GM21825 (cell line): Measurements from ENCODE around the gene DNASE1L2.

Experiments
- ATAC-seq: cut with Tn5 transposase; IDR thresholded peaks from one replicate; pipeline ENCODE4 v1.9.1; 2021; ENCODE audit warnings: mild to moderate bottlenecking, moderate library complexity; ENCODE audit not compliant: unreplicated experiment

DNASE1L2 gene

DNA sequence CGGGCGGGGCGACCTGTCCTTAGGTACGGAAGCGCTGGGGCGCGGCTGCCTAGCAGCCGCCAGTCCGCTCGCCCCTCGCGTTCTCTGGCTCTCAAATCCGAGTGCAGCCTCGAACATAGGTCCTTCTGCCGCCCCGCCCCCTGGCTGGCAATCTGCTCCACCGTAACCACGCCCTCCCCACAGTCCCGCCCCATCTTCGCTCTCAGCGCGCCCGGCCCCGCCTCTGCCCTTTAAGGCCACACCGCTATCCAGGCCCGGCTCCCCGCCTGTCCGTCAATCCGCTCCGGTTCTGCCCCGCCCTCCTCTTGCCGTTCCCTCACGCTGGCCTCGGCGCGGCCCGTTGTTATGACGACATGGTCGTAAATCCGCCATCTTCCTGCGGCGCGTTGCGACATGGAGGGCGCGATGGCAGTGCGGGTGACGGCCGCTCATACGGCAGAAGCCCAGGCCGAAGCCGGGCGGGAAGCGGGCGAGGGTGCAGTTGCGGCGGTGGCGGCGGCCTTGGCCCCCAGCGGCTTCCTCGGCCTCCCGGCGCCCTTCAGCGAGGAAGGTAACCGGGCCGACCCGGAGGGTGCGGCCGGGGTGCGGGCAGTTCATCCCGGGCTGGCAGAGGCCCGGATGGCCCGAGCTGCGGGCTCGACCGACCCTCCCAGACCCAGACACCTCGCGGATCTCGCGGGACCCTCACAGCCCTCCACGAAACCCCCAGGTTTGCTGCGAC lies 12.9 kb upstream of the DNASE1L2 start, which contains the start of gene E4F1:
TSS of gene E4F1 (plus strand) at position 371 of the 721 bp plus-strand sequence. CDS start at position 394, 23 bp downstream.
- ATAC-seq: peak; percentile 92

DNA sequence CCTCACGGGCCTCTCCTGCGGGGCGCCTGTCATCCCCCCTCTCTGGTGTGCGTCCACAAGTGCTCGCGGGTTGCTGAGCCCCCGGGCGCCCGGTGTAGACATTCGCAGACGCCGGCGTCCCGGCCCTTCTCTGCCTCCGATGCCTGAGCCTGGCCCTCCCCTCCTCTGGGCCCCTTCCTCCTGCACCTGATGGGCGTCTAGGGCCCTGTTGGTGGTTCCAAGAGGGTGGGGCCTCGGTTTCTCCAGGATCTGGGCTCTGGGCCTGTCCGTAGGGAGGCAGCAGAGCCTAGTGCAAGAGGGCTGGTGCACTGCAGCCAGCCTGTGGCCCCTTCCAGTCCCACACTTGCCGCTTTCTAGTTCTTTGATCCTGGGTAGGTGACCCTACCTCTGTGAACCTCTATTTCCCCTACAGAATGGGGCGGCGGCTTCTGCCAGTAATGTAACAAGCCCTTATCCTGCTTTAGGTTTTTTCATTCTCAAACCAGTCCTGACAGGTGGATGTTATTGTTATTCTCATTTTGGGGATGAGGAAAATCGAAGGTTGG lies 12.2 kb upstream of the DNASE1L2 start:
- ATAC-seq: peak; percentile 14

GRCh38 chr16:2226245-2226793 lies 9.9 kb upstream of the DNASE1L2 start:
- ATAC-seq: no peak

DNA sequence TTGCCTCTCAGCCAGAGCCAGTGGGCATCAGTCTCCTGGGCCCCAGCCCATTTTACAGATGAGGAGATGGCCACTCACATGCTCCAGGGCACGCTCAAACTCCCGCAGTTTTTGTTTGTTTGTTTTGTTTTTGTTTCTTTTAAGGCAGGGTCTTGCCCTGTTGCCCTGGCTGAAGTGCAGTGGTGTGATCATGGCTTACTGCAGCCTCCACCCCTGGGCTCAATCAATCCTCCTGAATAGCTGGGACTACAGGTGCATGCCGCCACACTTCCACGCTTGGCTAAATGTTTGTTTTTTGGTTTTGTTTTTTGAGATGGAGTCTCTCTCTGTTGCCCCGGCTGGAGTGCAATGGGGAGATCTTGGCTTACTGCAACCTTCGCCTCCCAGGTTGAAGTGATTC lies 9.3 kb upstream of the DNASE1L2 start:
- no peak for ATAC-seq

DNA sequence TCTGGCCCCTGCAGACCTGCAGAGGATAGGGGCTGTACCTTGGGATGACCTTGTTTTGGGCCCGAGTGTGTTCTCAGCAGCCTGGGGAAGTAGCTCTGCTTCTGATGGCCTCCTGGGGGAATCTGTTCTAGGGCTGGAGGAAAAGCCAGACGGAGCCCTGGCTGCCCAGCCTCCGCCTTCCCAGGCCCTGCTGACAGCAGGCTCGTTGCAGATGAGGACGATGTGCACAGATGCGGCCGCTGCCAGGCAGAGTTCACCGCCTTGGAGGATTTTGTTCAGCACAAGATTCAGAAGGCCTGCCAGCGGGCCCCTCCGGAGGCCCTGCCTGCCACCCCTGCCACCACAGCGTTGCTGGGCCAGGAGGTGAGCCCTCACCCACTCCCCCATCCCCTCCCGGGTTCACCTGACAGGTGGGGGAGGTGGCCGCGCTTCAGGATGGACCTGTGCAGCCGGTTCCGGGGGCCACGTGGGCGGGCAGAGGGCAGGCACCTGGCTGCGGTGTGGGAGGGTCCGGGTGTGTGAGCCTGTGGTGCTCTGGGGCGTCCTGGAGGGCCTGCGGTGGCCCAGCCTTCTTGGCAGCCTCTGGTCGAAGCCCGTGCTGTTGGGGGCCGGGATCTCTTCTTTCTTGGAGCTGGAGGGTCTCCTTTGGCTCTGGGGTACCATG lies 8.0 kb upstream of the DNASE1L2 start:
- no peak for ATAC-seq

DNA sequence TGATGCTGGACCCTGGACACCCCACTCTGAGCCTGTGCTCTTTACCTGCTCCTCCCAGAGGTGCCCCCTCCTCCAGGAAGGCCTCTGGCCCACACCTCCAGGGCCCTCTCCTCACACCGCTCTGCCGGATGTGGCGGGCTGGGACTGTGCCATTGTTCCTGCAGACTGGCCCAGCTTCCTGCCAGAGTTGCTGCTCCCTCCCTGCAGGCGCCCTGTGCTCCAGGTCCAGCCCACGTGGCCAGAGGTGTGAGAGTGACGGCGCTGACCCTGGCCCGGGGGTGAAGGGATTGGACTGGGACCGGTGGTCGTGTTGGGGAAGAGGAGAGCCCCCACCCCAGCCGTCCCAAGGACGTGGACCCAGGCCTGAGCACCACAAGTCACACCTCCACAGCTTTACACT lies 7.2 kb upstream of the DNASE1L2 start:
- no peak for ATAC-seq

DNA sequence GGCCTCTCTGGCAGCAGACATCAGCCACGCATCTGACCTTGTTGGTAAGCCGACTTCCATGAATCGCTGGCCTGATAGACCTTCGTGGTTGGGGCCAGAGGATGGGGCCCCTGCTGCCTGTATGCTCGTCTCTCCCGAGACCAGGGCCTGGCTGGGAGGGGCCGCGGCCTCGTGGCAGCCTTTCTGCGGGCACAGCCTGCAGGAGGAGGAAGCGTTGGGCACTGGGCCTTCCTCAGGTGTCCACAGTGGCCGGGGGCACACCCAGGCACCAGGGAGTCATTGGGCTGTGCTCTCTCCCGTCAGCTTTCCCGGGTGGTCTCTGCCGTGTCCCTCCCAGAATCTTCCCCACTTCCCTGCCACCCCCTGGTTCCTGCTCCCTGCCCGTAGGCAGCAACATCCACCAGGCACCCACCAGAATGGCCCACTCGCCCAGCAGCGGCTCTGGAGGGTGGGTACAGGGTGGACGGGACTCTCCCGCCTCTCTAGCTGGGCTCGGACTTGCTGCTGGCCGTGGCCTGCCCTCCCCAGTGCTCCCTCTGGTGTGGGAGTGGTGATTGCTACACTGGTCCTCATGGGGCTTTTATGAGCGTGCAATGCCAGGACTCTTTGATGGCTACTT lies 6.5 kb upstream of the DNASE1L2 start:
- ATAC-seq: no peak

GRCh38 chr16:2230376-2230775 lies 5.9 kb upstream of the DNASE1L2 start:
- no peak for ATAC-seq

- ATAC-seq: no peak
Observed at GRCh38 chr16:2231016-2231931, 5.0 kb upstream of the DNASE1L2 start.

GRCh38 chr16:2232094-2232990 lies 3.9 kb upstream of the DNASE1L2 start:
- ATAC-seq: no peak

DNA sequence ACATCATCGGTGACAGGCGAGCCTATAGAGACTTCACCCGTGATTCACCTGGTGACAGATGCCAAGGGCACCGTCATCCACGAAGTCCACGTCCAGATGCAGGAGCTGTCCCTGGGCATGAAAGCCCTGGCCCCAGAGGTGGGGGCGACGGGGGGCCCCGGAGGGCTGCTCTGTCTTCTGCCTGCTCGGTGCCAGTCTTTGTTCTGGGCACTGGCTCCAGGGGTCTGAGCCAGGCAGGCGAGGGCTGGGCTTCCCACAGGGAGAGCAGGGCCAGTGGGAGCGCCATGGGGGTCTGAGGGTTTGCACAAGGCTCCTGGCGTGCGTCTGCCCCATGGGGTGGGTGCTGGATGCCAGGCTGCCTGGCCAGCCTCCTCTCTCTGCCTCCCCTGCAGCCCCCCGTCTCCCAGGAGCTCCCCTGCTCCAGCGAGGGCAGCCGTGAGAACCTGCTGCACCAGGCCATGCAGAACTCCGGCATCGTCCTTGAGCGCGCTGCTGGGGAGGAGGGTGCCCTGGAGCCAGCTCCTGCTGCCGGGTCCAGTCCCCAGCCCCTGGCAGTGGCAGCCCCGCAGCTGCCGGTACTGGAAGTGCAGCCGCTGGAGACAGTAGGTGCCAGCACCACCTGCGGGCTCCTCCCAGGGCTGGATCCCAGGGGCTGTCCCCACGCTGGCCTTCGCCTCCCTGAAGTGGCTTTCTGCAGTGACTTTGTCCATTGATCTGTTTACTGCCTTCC lies 3.0 kb upstream of the DNASE1L2 start:
- ATAC-seq: no peak

- no peak for ATAC-seq
Observed at GRCh38 chr16:2233872-2234812, 2.1 kb upstream of the DNASE1L2 start.

DNA sequence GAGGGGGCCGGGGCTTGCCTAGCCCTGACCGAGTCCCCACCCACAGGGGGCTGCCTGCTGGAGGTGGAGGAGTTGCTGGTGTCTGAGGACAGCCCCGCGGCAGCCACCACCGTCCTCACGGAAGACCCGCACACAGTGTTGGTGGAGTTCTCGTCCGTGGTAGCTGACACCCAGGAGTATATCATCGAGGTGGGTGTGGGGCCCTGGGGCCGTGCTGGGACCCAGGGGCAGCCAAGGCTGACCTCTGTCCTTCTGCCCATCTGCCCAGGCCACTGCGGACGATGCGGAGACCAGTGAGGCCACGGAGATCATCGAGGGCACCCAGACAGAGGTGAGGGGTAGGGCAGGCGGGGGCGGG lies 1.5 kb upstream of the DNASE1L2 start:
- ATAC-seq: no peak

DNA sequence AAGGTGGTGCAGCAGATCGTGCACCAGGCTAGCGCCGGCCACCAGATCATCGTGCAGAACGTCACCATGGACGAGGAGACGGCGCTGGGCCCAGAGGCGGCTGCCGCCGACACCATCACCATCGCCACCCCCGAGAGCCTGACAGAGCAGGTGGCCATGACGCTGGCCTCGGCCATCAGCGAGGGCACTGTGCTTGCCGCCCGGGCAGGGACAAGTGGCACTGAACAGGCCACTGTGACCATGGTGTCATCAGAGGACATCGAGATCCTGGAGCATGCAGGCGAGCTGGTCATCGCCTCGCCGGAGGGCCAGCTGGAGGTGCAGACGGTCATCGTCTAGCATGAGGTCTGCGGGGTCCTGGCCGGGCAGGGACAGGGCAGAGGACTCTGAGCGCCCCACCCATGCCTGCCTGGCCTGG lies 1.0 kb upstream of the DNASE1L2 start:
- no peak for ATAC-seq

DNA sequence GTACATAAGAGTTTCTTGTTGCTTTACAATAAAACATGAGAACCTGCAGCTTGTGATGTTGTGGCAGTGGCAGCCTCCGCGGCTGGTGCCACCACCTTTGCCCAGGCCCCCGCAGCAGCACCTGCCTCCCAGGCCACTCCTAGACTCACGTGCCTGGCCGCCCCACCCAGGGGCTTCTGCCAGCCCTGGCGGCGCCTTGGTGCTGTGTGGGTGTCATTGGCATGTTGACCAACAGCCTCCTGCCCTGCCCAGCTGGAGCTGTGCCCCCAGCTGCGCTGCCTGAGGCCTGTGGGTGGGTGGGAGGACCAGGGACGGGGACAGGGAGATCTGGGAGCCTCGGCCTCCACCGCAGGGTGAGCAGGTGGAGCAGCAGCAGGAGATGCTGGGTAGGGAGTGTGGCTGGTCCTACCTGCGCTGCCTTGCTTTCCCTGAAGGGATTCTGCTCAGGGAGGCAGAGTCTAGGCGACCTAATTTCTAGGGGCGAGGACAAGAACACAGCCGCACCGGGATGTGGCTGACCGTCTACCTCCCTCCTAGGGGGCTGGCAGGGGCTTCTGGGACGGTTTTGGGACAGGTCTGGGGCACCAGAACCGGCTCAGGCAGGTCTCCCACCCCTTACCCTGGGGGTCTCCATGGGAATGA lies 428 bp upstream of the DNASE1L2 start:
- ATAC-seq: no peak

DNA sequence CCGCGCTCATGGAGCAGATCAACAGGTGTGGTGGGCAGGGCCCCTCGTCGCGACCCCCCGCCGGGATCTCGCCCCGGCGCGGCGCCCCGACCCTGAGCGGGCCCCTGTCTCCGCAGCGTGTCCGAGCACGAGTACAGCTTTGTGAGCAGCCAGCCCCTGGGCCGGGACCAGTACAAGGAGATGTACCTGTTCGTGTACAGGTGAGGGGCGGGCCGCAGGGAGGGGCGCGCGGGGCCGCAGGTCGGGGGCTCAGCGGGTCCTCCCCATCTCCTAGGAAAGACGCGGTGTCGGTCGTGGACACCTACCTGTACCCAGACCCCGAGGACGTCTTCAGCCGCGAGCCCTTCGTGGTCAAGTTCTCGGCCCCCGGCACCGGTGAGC lies 848 bp downstream of the DNASE1L2 start:
- ATAC-seq: no peak

DNA sequence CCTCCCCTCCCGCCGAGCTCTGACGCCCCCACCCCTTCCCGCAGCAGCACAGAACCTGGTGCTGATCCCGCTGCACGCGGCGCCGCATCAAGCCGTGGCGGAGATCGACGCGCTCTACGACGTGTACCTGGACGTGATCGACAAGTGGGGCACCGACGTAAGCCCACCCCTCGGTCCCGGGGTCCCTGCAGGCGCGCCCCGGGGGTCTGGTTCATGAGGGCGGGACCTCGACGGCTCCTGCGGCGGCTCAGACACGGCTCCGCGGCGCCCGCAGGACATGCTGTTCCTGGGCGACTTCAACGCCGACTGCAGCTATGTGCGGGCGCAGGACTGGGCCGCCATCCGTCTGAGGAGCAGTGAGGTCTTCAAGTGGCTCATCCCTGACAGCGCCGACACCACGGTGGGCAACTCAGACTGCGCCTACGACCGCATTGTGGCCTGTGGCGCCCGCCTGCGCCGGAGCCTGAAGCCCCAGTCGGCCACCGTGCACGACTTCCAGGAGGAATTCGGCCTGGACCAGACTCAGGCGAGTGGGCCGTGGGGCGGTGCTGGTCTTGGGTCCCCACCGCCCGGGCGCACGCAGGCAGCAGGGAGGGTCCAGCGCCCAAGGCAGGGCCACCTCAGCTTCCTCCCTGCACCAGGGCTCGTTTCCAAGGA lies 1.4 kb downstream of the DNASE1L2 start:
- no peak for ATAC-seq
